ENCODE measurements around the gene CTNNA3. TPM values are rescaled to one million over a fixed set of nuclear protein-coding genes. Genes with fewer than 3 reads are reported as not detected.

The CTNNA3 gene
- total and polyA plus RNA-seq, 4 donors: under 0.01 to 39.8 (median 0.09) TPM

DNA sequence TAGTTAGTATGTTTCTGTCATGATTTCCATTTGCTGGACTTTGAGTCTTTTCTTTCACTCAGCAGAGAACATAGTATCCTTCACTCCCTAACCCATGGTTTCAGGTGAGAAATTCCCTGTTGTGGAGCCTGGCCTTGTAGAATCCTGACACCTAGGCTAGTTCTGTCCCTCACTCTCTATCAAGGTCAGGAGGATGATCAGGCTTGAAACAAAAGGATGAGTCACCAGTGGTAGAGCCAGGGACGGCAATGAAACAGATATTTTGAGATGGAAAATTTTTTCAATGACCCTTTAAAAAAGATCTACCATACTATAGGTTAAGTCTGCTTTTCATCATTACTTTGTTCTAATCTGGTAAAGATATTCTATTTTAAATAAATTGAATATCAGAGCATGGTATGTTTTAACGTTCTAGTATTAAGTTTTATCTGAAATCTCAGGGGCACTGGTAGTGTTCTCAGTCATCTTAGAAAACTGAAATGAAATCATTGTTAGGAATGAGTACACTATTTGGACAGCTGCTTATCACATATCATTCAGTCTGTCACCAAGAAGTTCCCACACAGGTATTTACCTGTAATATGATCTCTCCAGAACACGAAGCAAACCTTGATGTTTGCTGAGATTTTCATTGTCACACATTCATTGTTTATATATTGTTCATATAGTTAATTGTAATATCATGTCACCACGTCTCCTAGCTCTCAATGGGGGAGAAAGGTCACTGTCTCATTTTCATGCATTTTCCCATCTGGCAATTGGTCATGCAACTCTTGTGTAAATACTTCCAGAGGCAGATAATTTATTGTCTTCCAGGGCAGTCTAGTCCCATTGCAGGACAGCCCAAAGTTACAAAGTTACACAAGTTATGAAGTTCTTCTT, 1070.0 kb downstream of the CTNNA3 start:
- Histone ChIP-seq H3K27ac (ENCODE audit: low read depth in 1 of 2, low read length in 1 of 2) (no peak overlapping the region), H3K36me3 (ENCODE audit: control insufficient read depth in 4 of 4, insufficient read depth in 4 of 4, low read length in 4 of 4) (no peaks in the 10 kb centered on the region), H3K27me3 (ENCODE audit: control insufficient read depth in 3 of 3, insufficient read depth in 3 of 3, low read length in 2 of 3) (no peaks in the 10 kb centered on the region), H3K4me3 (no peak overlapping the region), H3K9ac (ENCODE audit: insufficient read depth in 1 of 2, low read length in 2 of 2) (no peak overlapping the region), H3K9me3 (ENCODE audit: control insufficient read depth in 4 of 4, insufficient read depth in 3 of 4, low read length in 3 of 4) (no peaks in the 10 kb centered on the region), H3K4me1 (ENCODE audit: control insufficient read depth in 5 of 5, insufficient read depth in 5 of 5, low read length in 5 of 5) (no peaks in the 10 kb centered on the region)
- TF ChIP-seq, protein P1, sequence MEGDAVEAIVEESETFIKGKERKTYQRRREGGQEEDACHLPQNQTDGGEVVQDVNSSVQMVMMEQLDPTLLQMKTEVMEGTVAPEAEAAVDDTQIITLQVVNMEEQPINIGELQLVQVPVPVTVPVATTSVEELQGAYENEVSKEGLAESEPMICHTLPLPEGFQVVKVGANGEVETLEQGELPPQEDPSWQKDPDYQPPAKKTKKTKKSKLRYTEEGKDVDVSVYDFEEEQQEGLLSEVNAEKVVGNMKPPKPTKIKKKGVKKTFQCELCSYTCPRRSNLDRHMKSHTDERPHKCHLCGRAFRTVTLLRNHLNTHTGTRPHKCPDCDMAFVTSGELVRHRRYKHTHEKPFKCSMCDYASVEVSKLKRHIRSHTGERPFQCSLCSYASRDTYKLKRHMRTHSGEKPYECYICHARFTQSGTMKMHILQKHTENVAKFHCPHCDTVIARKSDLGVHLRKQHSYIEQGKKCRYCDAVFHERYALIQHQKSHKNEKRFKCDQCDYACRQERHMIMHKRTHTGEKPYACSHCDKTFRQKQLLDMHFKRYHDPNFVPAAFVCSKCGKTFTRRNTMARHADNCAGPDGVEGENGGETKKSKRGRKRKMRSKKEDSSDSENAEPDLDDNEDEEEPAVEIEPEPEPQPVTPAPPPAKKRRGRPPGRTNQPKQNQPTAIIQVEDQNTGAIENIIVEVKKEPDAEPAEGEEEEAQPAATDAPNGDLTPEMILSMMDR (IDR thresholded peaks at IDR 0.05; ENCODE audit: control extremely low read depth, extremely low read depth): no peak
- 41 to 67% methylated on average over 4 of the region's 4 CpGs for WGBS, 2 donors
- DNase-seq: no peak
- no peak for ATAC-seq (ENCODE audit: insufficient read depth, low FRiP score)

- no peak for ATAC-seq (ENCODE audit: insufficient read depth, low FRiP score)
- H3K4me1 ChIP-seq (ENCODE audit: control insufficient read depth in 5 of 5, insufficient read depth in 5 of 5, low read length in 5 of 5): no peaks in the 10 kb centered on the region
- TF ChIP-seq, protein P1 (IDR thresholded peaks at IDR 0.05; ENCODE audit: control extremely low read depth, extremely low read depth): no peak
- no peak overlapping the region for H3K27ac ChIP-seq (ENCODE audit: low read depth in 1 of 2, low read length in 1 of 2)
- H3K27me3 ChIP-seq (ENCODE audit: control insufficient read depth in 3 of 3, insufficient read depth in 3 of 3, low read length in 2 of 3): no peaks in the 10 kb centered on the region
- no peak overlapping the region for H3K4me3 ChIP-seq
- no peaks in the 10 kb centered on the region for H3K9me3 ChIP-seq (ENCODE audit: control insufficient read depth in 4 of 4, insufficient read depth in 3 of 4, low read length in 3 of 4)
- no peaks in the 10 kb centered on the region for H3K36me3 ChIP-seq (ENCODE audit: control insufficient read depth in 4 of 4, insufficient read depth in 4 of 4, low read length in 4 of 4)
- no peak overlapping the region for H3K9ac ChIP-seq (ENCODE audit: insufficient read depth in 1 of 2, low read length in 2 of 2)
- DNase-seq: no peak
Observed at GRCh38 chr10:66622050-66622449, 1073.9 kb downstream of the CTNNA3 start.

DNA sequence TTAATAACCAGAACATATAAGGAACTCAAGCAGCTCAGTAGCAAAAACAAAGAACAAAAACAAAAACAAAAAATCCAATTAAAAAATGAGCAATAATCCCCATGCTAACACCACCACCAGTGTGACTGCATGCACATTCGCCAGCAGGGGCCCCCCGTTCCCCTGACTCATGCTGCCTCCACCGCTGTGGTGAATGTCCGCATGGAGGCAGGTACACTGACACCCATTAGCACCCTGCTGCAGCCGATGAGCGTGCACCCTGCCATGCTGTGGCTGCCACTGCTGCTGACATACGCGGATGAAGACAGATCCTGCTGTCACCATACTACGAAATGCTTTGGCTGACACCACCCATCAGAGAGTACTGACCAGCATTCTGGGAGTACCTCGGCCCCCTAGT, 1091.8 kb downstream of the CTNNA3 start:
- Histone ChIP-seq H3K36me3 (ENCODE audit: control insufficient read depth in 4 of 4, insufficient read depth in 4 of 4, low read length in 4 of 4) (no peaks in the 10 kb centered on the region), H3K9me3 (ENCODE audit: control insufficient read depth in 4 of 4, insufficient read depth in 3 of 4, low read length in 3 of 4) (peaks cover 0 to 7% (median 2%) of the 10 kb centered on the region in 4 donors), H3K27ac (ENCODE audit: low read depth in 1 of 2, low read length in 1 of 2) (no peak overlapping the region), H3K9ac (ENCODE audit: insufficient read depth in 1 of 2, low read length in 2 of 2) (no peak overlapping the region), H3K4me3 (no peak overlapping the region), H3K4me1 (ENCODE audit: control insufficient read depth in 5 of 5, insufficient read depth in 5 of 5, low read length in 5 of 5) (no peaks in the 10 kb centered on the region), H3K27me3 (ENCODE audit: control insufficient read depth in 3 of 3, insufficient read depth in 3 of 3, low read length in 2 of 3) (no peaks in the 10 kb centered on the region)
- 78 to 85% methylated on average over 10 of the region's 10 CpGs for WGBS, 2 donors
- TF ChIP-seq, protein P1 (IDR thresholded peaks at IDR 0.05; ENCODE audit: control extremely low read depth, extremely low read depth): no peak
- DNase-seq (no peak), ATAC-seq (ENCODE audit: insufficient read depth, low FRiP score) (no peak)
